Mucosa of gallbladder (tissue), 1 donor: ENCODE data around the gene ATP5IF1. TPM values are rescaled to one million over a fixed set of nuclear protein-coding genes. Genes with fewer than 3 reads are reported as not detected.

Source experiments
- DNase-seq: peaks from one replicate; pipeline ENCODE4 v3.0.0-alpha.2; 2020; ENCODE audit warnings: low spot score
- total RNA-seq: library from RNA; stranded (reverse); gene quantifications from one replicate; pipeline ENCODE4 v1.2.1, GENCODE V29; 2021
- donor health status: DM: no; HTN: no; CAD: no.

ATP5IF1 gene
- total RNA-seq, 1 donor from 2014 or later = 208 TPM

DNA sequence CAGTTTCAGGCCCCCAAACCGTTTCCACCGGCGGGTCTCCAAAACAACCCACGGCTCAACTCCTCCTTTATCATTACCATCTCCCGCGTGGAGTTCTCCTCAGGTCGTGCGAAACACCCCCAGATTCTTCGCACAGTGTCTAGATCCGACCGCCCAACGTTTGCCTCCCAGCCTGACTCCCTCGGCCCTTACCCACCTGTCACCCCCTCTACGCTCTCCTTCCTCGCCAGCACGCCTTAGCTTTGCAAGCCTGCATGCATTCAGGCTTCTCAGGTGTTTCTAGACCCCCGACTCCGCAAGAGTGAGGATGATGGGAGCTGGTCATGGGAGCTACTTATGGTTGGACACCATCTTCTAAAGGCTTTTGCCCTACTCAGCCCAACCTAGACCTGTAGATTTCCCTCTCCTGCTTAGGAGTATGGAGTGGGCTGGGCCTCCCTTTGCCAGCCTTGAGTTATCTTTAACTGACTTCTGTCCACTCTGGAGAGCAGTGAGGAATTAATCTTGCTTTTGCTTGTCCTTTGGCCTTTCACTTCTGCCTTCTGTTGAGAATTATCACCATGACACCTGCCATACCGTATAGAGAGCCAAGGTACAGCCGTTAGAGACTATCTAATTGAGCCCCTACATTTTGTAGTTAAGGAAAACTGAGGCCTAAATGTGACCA, 865 bp downstream of the ATP5IF1 start:
- no peak for DNase-seq

DNA sequence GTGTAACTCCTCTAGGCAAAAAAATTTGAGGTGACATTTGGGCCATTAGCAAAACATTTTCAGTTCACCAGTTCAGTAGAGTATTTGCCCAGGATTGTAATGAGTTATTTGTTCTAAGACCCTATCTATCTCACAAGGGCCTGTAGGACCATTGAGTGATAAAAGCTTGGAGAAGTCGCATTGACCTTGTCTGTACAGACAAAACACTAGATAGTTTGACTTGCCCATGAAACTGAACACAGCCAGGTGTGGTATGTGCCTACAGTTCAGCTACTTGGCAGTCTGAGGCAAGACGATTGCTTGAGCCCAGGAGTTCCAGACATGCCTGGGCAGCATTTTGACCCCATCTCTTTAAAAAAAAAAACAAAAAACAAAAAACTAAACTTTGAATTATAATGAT, 3.1 kb downstream of the ATP5IF1 start:
- no peak for DNase-seq

DNA sequence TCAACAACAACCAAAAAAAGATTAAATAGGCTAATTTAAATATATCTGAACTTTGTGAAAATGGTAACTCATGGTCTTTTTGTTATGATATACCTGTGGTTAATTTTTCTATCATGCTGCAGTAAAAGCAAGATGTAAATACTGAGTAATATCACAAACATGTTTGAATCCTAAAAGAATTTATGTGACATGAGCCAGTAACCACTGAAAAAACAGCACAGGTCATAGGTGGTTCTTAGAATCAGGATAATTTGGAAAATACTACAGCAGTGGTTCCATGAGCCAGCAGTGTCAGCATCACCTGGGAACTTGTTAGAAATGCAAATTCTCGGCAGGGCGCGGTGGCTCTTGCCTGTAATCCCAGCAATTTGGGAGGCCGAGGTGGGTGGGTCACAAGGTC, 4.1 kb downstream of the ATP5IF1 start:
- DNase-seq = no peak

DNA sequence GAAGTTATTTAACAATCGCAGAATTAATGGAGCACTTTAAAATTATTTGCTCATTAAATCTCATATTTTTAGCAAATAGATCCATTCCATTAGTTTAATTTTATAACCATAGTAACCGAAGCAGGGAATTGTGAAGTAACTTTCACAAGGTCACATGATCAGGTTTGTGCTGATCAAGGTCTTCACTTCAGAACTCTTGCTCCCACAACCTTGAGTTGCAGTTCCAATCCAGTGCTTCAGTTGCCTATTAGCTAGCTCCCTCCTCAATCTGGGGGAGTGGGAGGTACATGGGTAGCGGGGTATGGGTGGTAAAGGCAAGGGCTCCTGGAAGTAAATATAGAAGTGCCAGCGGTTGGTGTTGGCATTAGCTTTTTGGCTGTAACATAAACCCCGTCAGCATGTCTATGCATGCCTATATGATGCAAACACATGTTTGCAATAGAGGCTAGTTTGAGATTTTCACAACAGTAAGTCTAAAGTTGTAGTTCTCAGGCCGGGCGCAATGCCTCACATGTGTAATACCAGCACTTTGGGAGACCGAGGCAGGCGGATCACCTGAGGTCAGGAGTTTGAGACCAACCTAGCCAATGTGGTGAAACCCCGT, 5.8 kb downstream of the ATP5IF1 start:
- DNase-seq = no peak

DNA sequence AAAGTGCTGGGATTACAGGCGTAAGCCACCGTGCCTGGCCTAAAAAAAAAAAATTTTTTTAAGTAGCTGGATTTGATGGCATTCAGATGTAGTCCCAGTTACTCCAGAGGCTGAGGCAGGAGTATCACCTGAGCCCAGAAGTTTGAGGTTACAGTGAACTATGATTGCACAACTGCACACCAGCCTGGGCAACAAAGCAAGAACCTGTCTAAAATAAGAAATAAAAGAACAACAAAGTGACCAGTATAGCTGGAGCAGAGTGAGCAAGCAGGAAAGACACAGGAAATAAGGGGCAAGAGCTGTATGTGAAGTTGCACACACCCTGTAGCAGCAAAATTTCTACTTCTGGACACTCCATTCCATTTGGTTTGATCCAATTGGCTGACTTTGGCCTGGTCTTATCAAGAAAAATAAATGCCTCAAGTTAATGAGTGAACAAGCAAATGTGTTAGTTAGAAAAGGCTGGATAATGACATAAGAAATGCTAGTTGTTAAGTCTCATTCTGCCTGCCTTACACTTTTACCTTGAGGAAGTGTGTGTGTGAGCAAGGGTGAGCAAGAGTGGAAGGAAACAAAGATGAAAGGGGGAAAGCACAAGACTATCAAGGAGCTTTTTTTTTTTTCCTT, 7.9 kb downstream of the ATP5IF1 start:
- DNase-seq = no peak

DNA sequence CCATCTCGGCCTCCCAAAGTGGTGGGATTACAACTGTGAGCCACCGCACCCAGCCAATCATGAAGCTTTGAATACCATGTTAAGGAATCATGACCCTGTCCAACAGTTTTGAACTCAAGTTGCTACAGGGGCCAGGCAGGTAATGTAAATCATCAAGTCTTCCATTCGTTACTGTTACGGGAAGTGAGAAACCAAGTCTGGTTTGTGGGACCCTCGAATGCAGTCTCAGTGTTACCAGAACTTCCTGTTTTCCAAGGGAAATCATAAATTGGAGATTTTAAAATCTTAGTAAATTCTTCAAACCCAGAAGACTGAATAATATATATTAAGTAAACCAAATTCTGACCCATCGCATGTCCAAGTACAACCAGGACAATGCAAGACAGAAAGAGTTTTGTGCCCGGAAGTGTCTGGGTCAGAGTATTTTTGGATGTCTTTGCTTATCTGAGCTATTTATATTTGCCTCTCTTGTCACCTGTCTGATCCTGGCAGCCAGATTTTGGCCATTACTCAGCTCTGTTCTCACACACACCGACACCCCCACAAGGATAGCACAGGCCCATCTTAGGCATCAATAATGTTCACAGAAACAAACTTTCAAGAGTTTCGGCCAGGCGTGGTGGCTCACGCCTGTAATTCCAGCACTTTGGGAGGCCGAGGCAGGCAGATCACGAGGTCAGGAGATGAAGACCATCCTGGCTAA, 8.8 kb downstream of the ATP5IF1 start:
- no peak for DNase-seq

DNA sequence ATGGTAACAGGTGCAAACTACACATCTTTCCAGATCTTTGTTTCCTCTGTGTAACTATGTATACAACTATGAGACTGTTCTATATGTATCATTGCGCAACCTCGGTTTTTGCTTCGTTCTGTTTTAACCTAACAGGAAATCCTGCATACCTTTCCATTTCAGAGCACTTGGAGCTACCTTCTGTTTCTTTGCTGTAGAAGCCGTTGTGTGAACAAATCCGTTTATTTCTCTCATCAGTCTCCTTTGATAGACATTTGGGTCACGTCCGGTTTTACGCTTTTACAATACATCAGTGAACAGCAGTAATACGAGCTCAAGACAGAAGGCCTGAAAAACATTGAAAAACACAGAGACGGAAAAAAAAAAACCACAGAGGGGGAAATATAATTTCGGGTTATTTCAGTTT, 10.5 kb downstream of the ATP5IF1 start:
- peak; percentile 41 for DNase-seq

DNA sequence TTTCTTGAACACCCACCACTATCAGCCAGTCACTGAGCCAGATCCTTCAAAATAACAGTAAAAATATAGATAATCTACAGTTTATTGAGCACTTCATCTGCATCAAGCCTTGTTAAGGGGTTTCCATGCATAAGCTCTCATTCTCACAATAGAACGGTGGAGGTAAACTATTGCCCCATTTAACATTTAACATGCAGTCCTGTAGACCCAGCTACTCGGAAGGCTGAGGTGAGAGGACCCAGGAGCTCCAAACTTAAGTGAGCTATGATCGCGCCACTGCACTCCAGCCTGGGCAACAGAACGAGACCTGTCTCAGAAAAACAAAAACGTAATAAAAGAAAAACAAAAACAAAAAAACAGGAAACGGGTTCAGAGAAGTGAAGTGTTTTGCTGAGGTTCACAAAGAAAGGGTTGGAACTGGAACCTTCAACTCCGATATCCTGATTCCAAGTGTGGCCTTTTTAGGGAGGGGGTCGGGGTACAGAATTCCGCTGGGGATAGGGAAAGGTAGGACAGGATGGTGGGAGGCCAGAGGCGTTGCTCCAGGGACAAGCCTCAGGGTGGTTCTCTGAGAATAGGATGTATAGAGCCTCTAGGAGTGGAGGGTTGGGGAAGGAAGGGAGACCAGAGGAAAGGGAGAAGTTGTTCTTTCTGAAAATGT, 11.8 kb downstream of the ATP5IF1 start:
- no peak for DNase-seq

DNA sequence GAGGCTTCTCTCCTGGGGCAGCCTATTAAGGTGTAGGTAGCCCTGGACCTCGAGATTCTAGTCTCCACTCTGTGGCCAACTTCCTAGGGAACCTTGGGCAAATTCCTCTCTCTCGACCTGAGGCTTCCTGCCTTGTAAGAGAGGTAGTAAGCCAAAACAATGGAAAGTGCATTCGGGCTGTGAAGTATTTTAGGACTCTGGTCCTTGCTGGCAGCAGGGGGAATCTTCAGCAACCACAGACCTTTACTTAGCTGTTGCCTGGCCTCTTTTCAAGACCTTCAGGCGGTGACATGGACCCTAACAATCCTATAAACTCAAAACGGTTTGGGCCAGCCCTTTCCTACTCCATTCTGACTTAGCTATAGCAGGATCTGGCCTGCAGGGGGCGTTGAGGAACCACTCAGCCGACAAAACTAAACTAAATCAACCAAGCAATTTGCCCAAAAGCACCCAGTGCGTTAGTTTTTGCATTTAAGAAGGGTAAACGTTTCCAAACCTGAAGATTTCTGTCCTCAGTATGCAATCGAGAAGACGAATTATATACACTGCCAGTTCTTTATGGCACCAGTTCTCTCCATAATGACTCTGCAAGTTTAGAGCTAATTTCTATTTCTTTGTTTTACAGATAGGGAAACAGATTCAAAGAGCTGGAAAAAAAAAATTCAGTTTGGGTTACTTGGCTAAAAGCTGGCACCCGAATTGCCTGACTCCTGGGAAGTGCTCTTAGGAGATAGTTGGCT, 12.5 kb downstream of the ATP5IF1 start:
- DNase-seq = peak; percentile 86

DNA sequence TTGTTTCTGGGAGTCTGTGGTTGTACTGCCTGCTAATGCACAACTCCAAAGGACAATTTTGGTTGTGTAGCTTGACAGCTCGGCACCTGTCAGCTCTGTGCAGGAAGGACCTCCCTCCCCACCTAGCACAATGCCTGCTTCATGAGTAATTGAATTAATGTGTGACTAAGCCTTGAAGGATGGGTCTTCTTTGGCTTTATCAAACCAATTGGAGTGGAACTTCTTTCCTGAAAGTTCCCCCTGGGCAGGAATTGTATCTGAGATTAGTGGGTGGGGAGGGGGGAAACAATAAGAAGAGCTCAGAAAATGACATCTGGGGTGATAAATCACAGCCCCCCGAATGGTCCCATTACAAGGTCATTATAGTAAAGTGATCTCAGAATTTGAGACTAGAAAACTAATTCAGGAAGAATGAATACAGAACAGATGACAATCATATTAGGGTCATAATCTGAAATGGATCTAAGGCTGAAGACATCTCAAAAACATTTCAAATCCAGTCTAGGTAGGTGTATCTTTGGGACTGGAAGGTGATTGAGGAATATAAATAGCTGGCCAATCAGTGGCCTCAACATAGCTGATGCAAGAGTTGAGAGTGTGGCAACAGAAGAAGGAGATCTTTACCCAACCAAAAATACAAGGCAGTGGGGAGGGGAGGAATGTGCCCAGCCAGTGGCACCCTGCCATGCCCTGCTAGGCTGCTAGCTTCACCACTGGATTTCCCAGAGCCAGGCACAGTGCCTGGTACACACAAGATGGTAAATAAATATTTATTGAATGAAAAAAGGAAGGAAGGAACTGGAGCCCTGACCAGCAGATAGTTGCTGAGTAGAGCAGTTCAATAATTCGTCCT, 13.3 kb downstream of the ATP5IF1 start:
- peak; percentile 35 for DNase-seq

DNA sequence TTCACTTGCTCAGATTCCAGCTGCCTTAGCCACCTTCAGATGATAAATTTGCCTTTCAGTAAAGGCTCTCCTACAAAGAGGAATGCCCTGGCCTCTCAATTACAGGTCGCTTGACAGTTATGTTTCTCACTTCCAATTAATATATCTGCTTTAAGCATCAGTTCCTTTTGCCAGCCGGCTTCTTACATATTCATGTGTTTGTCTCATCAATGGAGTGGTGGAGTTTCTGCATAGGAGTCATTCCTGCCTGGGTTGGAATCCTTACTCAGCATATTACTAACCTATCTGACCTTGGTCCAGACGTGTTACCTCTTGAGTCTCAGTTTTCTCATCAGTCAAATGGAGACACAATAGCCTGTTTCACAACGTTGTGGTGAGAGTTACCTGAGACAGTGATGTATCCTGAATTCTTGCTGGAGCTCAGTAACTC, 14.0 kb downstream of the ATP5IF1 start:
- no peak for DNase-seq

DNA sequence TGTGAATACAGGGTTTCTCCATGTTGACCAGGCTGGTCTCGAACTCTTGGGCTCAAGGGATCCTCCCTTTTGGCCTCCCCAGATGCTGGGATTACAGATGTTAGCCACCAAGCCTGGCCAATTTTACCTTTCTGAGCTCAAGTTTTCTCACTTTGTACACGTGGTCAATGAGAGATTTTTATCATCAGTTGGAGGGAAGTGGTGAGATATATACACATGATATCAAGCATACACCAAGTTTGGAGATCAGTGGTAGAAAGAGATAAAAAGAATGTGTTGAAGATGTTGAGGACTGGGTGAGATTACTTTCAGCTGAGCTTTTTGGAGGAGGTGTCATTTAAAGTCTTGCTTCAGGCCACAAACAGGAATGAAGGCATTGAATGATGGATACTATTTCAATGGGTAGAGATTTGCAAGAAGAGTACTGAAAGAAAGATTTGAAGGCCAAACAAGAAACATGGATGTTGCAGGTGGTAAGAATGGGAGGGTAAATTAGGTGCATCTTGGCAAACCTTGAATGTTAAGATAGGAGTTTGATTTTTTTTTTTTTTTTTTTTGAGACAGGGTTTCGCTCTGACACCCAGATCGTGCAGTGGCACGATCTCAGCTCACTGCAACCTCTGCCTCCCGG, 20.4 kb downstream of the ATP5IF1 start:
- no peak for DNase-seq

DNA sequence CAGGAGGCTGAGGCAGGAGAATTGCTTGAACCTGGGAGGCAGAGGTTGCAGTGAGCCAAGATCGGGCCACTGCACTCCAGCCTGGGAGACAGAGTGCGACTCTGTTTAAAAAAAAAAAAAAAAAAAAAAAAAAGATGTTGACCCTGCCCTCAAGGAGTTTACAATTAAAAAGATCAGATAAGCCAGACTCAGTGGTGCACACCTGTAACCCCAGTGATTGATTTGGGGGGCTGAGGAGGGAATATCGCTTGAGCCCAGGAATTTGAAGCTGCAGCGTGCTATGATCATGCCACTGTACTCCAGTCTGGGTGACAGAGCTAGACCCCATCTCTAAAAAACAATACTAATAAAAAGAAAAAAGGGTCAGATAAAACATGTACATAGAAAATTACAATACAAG, 21.8 kb downstream of the ATP5IF1 start:
- DNase-seq = no peak

DNA sequence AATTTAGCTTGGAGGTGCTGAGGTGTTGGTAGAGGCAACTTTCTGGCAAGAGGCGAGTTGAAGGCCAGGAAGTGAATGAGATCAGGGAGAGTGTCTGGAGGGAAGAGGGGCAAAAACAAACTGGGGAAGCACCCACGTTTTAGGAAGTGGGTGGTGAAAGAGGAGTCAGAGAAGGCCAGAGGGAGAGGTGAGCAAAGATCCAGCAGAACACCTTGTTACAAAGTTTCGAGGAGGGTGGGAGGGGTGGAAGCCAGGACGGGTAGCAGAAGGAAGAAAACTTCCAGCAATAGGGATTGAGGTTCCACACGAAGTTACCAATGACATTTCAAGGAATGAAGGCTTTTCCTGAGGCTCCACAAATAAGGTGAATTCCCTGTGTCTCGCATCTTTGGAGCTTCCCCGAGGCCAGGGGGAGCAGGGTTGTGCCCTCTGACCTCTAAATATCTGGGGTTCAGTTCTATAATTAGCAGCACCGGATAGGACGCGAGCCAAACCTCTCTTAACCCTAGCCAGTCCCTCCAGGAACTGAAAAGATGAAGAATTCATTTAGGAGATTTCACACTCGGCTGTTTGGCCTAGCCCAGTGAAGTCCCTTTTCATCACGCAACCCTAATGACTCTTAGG, 22.8 kb downstream of the ATP5IF1 start:
- DNase-seq = no peak

DNA sequence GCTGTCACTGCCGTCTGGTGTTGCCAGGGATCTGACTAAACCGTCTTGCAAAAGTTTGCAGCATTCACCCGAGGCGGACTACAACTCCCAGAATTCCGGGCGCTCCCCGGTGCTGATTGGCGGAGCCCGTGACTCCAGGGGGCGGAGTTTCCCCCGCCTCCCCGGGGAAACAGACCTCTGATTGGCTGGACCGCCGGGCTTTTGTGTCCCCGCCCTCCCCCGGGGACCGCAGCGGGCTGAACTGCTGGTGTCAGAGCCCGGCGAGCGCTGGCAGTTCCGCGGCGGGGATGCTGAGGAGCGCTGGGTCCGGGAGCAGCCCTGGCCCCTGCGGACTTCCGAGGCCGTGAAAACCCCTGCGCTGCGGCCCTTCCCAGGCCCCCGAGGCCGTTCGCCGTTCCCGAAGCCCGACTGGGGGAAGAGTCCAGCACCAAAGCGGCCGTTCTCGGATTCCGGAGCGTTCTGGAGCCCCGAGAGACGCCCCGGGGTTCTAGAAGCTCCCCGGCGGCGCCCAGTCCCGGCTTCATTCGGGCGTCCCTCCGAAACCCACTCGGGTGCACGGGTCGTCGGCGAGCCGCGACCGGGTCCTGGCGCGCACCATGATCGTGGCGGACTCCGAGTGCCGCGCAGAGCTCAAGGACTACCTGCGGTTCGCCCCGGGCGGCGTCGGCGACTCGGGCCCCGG, 23.5 kb downstream of the ATP5IF1 start, which contains the start of gene SESN2:
Gene SESN2 (plus strand): TSS at position 267 of the 682 bp plus-strand sequence. CDS start 330 bp downstream, at position 597.
- DNase-seq = peak; percentile 99

DNA sequence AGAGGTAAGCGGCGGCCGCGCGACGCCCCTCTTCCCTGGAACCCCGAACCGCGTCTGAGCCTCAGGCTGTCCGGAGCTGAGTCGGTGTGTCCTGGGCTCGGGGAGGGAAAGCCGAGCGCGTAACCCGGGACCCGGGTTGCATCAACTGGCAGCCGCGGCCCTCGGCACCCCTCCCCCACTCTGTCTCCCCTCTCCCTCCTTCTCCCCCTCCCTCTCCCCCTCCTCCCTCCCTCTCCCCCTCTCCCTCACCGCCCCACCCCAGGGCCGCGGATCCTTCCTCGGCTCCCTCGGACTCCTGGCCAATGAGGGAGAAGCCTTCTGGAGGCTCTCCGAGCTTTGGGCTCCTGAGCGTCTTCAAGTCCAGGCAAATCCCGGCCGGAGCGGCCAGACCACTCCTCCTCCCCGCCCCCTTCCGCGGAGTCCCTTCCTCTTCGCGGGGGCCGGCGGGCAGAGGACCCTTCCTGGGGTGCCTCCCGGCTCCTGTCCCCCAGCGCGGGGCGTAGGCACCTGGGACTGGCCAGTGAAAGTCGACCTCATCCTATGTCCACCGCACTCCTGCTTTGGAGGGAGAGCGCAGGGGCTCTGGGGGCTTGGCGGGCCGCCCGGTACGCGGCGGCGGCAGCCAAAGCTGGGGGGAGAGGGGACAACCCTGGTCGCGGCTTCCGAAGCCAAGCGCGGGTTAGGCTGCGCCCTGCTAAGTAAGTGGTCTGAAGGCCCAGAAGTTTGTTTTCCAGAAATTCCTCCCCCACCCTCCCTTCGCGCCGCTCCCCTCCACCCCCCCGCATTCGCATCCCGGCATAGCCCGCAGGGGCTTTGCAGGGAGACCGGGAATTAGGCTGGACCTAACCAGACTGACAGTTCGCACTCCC, 24.2 kb downstream of the ATP5IF1 start:
- peak; percentile 66 for DNase-seq

DNA sequence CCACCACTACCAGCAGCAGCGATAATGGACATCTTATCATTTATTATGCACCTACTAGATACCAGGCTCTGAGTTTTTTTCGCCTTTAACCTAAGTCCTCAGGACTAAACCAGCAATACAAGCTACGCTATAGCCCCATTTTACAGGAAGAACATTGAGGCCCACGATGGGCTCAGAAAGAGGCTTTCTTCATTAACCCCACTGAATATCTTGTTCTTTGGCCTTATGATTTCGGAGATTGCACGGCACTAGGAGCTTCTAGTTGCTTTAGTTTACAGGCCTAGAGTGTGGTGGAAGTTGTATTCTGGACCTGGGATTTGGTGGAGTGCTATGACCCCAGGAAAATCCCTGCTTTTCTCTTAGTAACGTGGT, 24.9 kb downstream of the ATP5IF1 start:
- DNase-seq = no peak

DNA sequence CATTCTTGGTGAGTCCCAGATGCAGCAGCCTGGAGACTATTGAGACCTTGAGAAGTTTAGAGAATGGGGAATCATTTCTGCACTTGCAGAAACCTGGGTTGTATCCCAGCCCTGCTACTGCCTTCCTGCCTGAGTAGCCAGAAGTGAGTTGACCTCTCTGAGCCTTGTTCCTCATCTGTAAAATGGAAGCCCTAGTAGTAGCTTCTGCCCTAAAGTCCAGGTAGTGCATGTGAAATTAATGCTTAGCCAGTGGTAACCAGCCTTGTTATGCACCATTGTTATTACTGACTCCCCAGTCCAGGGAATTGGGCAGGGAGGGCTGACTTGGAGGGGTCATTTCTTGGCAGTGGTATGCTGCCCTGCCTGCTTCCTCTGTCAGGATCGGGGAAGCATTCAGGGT, 29.0 kb downstream of the ATP5IF1 start:
- no peak for DNase-seq
